Fibroblast of skin of right quadriceps (primary cell): Measurements from ENCODE around the gene SIN3B.
A peak's percentile ranks its signal among the peaks of the same experiment; 100 is the strongest.

Source experiments
- DNase-seq: peaks from one replicate; pipeline ENCODE4 v3.0.0-alpha.2; 2013

Gene SIN3B

DNA sequence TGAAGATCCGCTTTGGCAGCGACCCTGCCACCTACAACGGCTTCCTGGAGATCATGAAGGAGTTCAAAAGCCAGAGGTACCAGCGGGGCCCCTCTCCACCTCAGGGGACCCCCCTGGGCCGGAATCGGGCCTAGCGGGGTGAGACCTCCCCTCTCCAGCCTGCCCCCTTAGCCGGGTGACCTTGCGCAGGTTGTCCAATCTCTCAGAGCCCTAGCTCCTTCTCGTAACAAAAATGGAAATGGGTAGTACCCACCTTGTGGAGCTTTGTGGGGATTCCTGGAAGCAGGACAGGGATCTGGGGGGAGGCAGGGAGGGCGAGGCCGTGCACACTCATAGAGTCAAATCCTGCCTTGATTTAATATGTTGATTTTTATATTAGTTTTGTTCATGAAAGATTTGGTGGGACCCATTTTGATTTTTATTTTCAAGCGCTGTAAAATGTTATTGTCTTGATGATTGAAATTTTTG is 658 bp downstream of the SIN3B start:
- DNase-seq: no peak

DNA sequence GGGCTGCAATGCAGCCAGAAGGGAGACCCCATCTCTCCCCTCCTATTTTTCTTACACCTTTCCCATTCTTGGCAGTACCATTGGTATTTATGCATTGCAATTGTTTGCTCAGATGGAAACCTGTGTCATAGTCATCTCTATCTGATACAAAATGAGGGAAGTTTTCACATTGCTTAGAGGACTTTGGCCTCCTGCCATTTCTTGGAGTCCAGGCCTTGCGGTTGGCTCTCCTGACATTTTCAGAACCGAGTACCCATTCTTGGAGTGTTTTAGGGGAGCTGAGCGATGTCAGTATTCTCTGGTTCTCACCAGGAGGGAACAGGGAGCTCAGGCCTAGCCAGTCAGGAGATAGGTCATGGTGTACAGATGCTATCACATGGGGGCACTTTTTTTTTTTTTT is 1.5 kb downstream of the SIN3B start:
- no peak for DNase-seq

DNA sequence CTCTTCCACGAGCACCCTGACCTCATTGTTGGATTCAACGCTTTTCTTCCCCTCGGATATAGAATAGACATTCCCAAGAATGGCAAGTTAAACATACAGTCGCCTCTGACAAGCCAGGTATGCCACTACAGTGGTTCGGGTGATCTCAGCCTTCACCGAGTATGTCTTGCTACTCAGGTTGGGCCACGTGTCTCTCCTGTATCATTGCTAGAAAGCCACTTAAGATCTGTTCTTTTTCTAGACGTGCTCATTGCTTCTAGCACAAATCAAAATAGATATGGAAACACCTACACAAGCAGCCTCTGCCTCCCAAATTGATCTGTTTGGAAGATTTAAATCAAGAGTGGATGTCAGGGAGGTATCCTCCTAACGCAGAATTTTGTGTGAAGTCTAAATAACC is 2.3 kb downstream of the SIN3B start:
- DNase-seq: no peak

DNA sequence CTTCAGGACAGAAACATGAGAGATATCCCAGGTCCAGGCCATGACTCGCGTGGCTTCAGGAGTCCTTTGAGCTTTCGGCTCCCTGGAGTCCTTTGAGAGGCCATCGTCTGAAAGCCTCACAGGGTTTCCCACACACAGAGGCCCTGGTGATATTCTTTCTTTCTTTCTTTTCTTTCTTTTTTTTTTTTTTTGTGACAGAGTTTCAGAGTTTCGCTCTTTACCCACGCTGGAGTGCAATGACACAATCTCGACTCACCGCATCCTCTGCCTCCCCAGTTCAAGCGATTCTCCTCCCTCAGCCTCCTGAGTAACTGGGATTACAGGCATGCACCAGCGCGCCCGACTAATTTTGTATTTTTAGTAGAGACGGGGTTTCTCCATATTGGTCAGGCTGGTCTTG is 5.5 kb downstream of the SIN3B start:
- no peak for DNase-seq

DNA sequence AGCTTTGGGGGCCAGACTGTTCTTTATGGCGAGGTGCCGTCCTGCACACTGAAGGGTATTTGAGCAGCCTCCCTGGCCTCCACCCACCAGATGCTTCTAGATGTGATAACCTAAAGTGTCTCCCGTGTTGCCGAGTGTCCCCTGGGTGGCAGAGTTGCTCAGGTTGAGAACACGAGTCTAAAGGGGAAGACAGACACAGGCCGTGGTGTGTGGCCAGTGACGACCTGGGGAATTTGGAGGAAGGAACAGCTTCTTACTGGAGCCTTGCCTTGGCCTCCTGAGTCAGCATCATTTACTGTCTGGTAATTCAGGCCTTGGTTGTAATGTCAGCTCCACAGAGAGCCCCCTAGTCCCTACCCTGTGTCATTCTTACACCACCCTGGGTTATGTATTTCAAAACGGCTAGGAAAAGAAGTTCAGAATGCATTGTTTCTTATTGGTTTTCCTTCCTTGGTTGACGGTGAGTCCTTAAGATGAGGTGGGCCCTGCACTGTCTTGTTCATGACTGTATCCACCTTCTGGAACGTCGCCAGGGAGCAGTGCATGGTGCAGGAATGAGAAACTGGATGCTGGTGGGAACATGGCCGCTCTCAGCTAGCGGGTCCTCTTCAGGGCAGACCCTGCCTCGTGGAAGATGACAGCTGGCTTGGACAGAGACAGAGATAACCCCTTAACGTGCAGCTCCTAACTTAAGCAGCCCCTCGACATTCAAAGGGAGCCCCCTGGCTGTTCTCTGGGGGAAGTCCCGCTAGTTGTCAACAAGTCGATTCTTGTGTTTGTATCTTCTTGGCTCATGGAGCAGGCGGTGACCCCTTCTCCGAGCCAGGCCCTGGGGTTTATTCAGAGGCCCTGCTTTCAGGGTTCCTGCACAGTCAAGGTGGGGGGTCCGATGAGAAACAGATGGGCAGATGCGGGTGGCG is 7.2 kb downstream of the SIN3B start:
- DNase-seq: no peak

DNA sequence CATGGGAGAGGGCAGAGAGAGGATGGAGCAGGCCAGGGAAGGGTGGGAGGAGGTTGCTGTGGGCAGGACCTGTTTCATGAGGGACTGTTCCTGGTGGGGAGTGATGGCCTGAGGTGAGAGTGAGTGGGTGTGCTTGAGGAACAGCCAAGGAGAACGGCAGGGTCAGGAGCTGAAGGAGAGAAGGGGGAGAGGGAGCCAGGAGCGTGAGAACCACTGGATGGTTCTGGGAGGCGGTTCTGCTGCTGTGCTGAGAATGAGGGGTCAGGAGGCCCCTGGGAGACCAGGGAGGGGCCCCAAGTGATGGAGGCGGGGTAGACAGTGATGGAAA is 7.8 kb downstream of the SIN3B start:
- no peak for DNase-seq

GRCh38 chr19:16841391-16841926 is 12.3 kb downstream of the SIN3B start:
- DNase-seq: no peak

DNA sequence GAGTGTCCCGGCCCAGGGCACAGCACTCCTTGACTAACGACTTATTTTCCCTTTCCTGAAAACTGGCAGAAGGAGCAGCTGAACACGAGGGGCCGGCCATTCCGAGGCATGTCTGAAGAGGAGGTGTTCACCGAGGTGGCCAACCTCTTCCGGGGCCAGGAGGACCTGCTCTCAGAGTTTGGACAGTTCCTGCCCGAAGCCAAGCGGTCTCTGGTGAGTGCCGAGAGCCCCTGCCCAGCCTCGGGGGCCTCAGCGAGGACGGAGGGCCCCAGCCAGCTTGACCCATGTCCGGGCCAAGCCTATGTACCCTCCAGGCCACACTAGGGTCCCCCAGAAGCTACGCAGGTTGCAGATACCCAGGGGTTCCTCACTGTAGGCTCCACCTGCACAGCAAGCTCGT is 17.7 kb downstream of the SIN3B start:
- no peak for DNase-seq

GRCh38 chr19:16847430-16847829 is 18.2 kb downstream of the SIN3B start:
- DNase-seq: no peak

GRCh38 chr19:16849168-16849567 is 20.0 kb downstream of the SIN3B start:
- no peak for DNase-seq

DNA sequence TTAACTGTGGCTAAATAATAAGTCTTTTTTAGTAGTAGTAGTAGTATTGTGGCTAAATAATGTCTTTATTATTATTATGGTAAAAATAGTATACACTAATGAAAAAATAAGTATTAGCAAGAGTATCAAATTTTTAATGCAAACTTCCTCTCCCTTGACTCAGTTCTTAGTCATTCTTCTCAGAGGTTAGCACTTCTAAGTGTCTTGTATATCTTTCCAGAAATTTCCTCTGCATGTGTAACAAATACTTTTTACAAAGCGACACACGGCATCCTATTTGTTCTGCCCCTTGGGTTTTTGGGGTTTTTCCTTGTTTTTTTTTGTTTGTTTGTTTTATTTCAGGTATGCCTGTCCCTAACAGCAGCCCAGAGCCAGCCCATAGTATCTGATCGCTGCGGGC is 20.9 kb downstream of the SIN3B start:
- peak; percentile 27 for DNase-seq

DNA sequence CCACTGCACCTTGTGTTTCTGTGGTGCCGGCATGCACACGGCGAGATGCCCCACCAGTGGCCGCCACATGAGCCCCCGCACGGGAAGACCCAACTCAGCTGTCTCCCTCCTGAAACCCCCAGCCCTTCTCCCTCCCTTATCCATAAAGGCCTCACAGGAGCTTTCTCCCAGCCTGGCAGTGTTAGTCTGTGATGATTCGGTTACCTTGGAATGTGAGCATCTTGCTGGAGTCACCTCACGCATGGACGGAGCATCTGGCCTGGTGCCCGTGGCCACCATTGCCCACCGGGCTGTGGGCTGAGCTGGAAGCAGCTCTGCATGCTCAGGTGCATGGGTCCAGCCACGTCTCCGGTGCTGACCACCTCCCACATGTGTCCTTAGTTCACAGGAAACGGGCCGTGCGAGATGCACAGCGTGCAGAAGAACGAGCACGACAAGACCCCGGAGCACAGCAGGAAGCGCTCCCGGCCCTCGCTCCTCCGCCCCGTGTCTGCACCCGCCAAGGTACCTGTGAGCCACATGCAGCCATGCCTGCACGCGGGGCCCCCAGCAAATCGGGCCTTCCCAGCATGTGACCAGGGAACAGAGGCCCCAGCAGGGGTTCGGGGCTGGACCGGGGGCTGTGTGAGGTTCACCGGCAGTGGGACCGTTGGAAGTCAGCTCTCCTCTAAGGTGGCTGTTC is 22.0 kb downstream of the SIN3B start:
- peak; percentile 28 for DNase-seq

DNA sequence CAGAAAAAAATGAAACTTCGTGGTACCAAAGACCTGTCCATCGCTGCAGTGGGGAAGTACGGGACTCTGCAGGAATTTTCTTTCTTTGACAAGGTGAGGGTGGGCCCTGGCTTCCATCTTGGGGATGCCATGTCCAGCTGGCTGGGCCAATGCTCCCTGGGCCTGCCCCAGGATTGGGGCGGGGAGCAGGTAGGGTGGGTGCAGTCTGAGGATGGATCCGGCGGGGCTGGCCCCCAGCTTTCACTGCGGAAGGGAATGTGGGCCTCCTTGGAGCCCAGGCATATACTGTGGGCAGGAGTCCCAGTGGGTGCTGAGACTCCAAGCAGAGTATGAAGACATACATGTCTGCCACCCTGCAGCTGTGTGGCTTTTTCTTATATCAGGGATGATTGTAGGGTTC is 23.9 kb downstream of the SIN3B start:
- DNase-seq: no peak

DNA sequence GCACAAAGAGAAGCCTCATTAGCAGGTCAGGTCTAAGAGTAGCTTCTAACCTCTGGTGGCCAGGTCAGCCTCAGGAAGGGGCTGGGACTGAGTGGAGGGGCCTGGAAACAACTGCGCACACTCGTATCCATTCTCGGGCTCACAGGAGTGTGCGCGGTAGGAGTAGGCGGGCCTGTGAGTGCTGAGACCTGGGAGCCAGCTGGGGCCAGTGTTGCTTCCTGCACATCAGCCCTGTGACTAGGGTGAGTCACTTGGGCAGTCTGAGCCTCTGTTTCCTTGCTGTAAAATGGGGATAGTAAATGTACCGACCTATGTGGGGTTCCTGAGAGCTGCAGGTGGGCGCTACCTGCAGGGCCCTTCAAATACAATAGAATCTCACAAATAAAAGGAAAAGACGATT is 26.9 kb downstream of the SIN3B start:
- DNase-seq: no peak

- no peak for DNase-seq
These were observed 30.4 kb downstream of the SIN3B start for GRCh38 chr19:16859626-16860025.

DNA sequence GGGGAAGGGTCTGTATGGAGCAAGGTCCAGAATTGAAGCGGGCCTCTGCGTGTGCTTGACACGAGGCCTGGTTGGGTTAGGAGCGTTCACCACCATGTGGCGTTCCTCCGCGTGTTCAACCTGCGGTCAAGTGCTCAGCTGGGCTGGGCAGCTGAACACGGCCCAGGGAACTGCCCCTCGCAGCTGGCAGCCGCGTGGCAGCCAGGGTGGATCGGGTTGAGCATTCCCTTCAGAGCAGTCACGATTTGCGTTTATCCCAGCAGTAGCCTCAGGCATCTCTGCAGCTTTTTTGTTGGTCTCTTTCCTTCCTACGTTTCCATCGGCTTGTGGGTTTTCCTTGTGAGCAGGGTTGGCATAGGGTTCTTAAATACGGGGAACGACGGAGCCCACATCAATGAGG is 30.9 kb downstream of the SIN3B start:
- no peak for DNase-seq

DNA sequence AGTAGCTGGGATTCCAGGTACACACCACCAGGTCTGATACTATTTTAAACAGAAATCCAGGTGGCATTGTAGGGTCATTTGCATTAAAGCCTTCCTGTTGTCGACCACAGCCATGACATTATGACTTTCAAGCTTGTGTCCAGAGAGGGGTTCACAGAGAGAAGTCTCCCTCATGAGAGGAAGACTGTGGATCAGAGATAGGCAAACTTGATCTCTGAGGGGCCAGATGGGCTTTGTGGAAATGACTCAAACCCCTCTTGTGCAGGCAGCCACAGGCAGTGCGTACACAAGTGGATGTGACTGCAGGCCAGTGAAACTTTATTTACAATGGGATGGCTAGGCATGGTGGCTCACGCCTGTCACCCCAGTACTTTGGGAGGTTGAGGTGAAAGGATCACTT is 31.8 kb downstream of the SIN3B start:
- no peak for DNase-seq

- no peak for DNase-seq
These were observed 32.6 kb downstream of the SIN3B start for GRCh38 chr19:16861834-16862233.

- no peak for DNase-seq
These were observed 33.7 kb downstream of the SIN3B start for GRCh38 chr19:16862826-16863415.

- DNase-seq: no peak
These were observed 38.0 kb downstream of the SIN3B start for GRCh38 chr19:16867211-16867610.

DNA sequence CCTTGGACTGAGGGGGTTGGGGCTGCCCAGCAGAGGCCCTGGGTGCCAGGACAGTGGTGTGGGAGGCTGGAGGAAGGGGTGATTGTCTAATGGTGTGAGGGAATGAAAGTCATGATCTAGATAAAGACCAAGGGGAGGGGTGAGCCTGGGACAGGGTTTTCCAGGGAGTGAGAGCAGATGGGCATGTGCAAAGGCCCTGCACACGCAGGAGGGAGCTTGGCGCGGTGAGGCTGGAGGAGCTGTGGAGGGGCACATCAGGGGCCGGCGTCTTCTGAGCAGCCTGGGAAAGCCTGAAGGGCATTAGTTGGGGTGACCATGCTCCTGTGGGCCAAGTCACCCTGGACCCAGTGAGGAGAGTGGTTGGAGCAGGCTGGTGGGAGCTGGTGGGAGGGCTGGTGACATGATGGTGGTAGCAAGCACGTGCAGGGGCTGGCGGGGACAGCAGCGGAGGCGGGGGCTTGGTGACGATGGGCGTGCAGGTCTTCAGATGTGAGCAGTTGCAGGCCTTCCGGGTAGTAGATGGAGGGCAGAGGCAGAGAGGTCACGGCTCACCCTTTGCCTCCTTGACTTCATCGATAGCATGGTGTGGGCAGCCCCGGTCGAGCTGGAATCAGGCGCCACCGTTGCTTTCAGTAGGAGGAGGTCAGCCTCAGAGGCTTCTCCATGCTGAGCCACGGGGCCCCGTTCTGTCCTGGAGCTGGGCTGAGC is 39.4 kb downstream of the SIN3B start:
- no peak for DNase-seq

DNA sequence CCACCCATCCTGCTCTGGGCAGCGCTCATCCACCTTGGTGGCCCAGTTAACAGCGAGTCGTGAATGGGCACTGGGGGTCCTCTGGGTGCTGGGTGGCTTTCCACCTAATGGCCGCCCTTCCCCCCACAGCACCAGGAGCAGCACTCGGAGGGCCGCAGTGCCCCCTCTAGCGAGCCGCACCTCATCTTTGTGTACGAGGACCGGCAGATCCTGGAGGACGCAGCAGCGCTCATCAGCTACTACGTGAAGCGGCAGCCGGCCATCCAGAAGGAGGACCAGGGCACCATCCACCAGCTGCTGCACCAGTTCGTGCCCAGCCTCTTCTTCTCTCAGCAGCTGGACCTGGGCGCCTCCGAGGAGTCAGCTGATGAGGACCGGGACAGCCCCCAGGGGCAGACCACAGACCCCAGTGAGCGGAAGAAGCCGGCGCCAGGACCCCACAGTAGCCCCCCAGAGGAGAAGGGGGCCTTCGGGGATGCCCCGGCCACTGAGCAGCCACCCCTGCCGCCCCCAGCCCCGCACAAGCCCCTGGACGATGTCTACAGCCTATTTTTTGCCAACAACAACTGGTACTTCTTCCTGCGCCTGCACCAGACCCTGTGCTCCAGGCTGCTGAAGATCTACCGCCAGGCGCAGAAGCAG is 40.3 kb downstream of the SIN3B start:
- DNase-seq: no peak

GRCh38 chr19:16871871-16872270 is 42.7 kb downstream of the SIN3B start:
- no peak for DNase-seq
